T-helper 2 cell treated with Interferon-gamma antibody and Interleukin-4, amounts not matched to agents 100 ng/mL and 5 ng/mL, for 36 hours (primary cell): ENCODE measurements around the gene CAPN5. TPM values are rescaled to one million over a fixed set of nuclear protein-coding genes. Genes with fewer than 3 reads are reported as not detected.

ENCODE experiments used
- intact Hi-C: fragments of 100-400 bp; cut with micrococcal nuclease; formaldehyde crosslinking; loops from one replicate; pipeline ENCODE4 v1.15.1; 2023
- total RNA-seq: library from RNA; stranded (reverse); gene quantifications from 2 replicates; pipeline ENCODE4 v1.2.3, GENCODE V29; 2022

CAPN5 gene
- total RNA-seq, 1 donor from 2014 or later: 0.80 TPM

DNA sequence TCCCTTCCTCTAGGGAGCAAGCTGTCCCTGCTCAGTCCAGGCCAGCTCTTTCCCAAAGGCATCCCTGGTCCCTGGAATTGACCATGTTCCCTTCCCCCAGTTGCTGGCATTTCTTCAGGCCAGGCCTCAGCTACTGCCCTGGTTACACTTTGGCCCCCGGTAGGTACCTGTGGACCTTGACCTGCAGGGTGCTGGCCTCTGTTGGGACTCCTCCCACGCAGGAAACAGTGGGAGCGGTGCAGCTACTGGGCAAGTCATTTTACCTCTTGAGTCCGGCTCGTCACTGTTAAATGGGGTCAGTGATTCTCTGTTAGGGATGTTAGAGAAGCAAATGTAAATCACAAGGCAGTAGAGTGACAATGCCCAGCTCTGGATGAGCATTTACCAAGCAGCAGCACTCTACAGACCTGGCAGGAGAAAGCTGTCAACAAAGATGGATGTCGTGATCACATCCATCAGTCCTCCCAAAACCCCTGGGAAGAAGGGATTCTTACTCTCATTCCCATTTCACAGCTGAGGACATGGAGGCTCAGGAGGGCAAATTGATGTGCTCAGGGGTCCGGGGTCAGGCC is 78.2 kb downstream of the CAPN5 start:
- intact Hi-C loops: no loop called here

DNA sequence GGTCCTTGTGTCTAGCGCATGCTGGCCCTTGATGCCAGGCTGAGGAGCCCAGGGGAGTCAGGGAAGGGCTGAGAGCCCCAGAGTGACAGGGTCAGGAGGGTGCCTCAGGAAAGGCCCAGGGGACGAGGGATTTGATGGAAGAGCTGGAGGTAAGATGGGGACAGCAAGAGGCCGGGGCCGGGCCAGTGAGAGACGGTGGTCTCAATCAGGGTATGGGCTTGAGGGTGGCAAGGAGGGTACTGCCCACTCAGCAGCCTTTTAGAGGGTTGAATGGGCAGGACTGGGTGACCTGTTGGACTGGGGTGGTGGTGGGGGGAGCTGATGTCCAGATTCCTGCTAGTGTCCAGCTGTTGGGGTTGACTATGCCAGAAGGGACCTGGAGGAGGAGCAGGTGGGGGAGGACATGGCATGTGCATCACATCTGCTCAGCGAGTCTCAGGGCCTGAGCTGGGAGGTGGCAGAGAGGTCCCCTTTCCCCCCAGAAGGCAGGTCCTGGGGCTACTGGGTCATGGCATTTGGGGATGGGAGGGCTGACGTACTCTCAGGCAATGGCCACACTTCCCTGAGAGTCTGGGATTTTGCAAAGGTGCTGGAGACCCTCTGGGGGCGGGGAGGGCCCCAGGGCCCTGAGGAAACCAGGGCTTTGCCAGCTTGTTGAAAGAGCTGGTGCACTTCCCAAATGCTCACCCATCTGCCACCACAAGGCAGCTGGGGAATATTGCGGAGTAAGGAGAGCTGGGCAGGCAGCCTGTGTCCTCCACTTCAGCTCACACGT is 79.7 kb downstream of the CAPN5 start:
- intact Hi-C loops: no loop called here

DNA sequence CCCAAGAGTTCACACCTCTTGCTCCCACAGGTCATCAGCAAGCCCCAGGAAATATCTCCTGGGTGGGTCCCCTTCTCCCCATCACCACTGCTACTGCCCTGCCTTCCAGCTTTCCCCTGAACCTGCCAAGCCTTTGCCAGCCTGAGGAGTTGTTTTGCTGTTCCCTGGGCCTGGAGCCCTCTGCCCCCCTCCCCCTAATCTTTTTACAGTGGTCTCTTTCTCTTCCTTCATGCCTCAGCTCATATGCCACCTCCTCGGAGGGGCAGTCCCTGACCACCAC is 80.2 kb downstream of the CAPN5 start:
- intact Hi-C loops: no loop called here

DNA sequence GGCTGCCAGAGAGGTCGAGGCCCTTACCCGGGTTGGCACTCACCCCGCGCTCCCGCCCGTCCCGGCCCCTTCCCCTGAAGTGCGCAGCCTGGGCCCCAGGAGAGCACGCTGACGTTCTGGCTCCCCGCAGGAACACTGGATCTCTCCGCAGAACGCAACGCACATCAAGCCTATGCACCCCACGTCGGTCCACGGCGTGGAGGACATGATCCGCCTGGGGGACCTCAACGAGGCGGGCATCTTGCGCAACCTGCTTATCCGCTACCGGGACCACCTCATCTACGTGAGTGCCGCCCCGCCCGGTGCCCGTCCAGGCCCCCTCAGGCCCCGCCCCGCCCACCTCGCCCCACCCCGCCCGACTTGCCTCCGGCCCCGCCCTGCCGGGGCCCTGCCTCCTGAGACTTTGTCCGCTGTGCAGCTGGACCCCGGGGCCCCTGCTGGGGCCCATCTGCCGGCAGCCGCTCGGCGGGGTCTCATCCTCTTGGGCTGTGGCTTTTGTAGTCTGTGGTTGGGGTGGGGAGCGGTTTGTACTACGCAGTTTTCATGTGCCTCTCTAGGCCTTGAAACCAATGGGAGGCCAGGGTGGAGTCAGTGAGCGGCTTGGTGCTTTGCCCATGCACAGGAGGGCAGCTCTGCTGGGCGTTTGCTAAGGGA is 81.0 kb downstream of the CAPN5 start:
- intact Hi-C loops: no loop called here

DNA sequence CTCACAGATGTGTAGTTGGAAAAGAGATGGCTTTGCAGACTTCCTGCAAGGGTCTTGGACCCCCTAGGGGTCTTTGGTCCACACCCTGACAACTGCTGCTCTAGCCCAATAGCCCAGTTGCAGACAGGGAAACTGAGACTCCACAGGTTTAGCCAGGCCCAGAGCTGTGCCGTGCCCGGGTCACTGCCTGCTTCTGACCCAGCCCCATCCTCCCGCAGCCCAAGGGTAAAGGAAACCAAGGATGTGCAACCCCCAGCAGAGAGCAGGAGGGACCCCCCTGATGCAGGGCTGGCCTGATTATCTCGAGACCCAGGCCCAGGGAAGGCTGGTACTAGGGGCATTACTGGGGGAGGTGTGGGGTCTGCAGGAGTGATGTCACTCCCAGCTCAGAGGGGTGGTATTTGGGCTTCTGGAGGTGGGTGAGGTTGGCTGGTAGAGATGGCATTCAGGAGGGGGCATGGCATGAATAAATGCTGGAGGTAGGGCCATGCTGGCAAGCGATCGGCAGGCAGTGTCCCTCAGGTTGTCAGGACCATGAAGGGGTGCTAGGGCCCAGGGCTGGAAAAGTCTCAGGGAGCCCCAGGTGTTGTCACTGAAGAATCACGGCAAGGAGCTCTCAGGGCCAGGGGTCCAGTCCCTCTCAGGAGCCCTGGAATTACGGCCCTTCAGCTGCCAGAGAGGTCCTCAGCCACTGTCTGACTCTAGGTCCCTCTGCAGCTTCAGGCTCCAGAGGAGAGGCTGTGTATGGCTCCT is 82.4 kb downstream of the CAPN5 start:
- intact Hi-C loops: no loop called here

DNA sequence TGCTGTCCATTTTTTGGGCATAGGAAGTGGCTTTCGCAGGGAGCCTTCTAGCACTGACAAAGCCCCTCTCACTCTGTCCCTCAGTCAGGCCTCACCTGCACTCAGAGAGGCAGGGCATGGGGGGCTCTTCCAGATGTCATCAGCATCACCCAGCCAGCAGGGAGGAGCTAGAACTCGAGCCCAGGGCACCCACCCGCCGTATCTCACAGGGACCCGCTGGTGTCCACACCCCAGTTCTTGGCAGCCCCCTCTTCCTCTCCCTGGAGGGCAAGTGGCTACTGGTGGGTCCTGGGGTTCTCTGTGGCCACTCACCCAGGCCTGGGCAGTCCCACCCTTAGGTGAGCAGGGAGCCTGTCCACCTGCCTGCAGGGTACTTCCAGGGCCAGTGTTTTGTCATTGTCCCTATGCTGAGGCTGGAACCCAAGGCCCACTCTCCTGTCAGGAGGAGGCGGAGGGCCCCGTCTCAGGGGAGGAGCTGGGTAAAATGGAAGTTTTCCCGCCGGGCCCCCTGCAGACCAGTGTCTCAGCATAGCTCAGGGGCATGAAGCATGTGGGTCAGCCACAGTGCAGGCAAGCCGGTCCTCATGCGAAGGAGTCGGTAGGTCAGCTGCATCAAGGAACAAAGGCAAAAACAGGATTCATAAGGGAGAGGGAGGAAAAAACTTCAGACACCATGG is 83.1 kb downstream of the CAPN5 start:
- intact Hi-C loops: no loop called here

DNA sequence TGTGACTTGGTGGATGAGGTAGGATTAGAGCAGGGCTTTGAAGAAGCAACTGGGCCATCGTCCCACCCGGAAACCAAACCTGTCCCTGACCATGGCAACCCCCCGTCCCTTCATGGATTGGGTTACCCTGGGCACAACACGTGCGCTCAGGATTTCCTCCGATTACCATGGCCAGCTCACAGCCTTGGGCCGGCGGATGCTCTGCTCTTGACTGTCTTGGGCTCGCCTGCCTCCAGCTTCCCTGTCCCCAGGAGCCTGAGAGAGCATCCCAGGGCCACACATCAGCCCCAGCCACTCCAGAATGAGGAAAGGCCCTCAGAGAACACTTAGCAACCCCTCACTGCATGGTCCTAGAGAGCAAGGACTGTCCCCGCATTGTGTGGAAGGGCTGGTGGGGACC is 84.1 kb downstream of the CAPN5 start:
- intact Hi-C loops: no loop called here

DNA sequence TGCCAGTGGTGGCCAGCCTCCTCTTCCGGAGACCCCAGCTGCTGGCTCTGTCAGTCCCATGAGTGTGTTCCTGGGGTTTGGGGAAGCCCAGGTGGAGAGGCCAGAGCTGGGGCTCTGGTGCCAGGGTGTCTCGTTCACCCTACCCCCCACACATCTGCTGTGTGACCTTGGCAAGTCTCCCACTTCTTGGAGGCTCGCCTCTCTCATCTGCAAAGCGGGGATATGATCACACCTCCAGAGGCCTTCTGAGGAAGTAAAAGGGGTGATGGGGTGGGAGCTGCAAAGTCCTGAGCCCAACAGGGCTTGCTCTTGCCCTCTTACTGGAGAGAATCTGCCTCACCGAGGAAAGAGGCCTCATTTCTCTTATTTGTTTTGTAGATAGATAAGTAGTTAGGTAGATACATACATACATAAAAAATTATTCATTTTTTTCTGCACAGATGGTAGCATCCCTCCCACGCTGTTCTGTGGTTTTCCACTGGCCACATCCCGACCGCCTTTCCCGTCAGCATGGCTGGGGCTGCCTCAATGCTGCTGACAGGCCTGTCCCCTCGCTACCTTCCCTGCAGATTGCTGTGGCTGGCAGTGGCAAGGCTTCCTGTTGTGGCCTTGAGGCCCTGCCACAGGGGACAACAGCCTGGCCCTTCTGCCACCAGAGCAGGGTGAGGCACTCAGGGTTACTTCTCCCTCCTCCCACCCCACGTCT is 85.2 kb downstream of the CAPN5 start:
- intact Hi-C loops: no loop called here

DNA sequence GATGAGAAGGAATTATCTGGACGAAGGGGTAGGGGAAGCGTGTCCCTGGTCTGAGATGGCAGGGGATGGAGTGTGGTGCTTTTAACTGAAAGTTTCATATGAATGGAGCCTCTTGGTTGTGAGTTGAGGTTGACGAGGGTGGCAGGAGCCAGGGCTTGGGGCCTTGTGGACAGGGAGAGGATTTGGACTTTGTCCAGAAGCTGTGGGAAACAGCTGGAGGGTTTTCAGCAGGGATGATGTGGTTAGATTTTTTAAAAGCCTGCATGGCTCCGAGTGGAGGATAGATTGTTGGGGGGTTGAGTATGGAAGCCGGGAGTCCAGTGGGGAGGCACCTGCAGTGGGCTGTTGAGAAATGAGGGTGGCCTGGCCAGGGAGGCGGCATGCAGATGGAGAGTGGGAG is 86.1 kb downstream of the CAPN5 start:
- intact Hi-C loops: no loop called here

DNA sequence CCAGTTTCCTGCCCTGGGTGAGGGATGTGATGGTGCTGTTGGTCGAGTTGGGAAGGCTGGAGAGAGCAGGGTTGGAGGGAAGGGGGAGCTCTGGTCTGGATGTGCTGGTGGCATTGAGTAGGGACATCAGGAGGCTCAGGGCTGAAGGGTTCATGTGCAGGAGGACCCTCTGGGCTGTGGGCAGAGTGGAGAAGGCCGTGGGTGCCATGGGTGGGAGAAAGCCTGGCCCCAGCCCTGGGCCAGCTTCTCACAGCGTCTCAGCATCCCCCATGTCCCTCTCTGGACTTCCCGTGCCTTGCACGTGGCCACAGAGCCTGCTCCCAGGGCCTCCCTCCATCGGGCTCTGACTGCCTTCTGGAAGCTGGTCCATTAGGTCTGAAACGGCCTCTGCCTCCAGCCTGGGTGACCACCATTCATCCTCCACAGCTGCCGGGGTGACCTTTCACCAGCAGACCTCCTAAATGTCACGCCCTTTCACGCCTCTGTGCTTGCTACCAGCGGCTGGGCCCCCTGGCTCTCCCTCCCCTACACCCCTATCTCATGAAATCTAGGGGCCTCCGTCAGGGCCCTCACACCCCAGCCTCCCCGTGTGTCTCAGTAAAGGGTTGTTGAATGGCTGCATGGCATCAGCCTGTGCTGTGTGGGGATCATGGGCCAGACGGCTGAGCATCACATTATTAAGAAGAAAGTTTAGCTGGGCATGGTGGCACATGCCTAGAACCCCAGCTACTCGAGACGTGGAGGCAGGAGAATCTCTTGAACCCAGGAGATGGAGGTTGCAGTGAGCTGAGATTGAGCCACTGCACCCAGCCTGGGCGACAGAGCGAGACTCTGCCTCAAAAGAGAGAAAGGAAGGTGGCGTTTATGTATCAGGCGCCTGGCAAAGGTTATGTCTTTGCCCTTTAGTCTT is 86.8 kb downstream of the CAPN5 start:
- intact Hi-C loops: no loop called here

DNA sequence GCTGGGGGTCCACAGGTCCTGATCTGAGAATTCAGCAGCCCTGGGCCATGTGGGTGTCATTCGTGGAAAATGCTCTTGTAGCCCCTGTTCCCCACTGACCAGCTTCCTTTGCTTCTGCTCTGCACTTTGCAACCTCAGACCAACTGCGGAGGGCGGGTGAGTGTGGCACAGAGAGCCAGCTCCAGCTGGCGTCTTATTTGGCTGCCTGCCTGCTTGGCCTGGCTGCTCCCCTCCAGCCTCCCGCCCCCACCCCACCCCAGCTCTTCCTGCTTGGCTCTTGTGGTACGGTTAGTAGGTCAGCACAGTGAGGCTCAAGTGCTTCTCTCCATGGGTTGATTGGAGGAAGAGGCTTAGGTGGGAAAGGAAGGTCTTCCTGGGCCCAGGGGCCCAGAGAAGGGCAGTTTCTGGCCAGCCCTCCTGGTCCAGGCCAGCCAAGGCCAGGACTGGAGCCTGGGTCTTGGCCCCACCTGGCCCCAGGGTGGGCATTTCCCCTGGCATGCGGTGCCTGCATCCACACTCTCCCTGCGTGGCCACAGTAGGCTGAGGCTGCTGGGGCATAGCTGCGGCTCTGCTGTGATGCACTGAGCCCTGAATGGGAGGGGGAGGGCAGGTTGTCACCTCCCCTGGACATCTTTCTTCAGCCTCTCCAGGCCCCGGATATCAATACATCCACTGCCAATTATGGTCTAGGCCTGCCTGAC is 87.8 kb downstream of the CAPN5 start:
- intact Hi-C loops: no loop called here

DNA sequence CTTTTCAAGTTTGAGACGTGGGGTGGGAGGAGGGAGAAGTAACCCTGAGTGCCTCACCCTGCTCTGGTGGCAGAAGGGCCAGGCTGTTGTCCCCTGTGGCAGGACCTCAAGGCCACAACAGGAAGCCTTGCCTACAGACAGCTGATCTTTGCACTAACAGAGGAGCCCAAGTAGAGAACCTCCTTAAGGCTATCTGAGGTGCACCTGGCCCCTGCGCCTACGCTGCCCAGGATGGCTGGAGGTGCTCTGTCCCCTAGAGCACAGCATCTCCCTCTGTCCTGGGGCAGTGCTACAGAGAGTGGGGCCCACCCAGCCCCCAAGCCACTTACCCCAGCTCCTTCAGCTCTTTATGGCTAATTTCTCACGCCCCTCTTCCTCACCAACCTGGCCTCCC is 88.3 kb downstream of the CAPN5 start:
- intact Hi-C loops: no loop called here

DNA sequence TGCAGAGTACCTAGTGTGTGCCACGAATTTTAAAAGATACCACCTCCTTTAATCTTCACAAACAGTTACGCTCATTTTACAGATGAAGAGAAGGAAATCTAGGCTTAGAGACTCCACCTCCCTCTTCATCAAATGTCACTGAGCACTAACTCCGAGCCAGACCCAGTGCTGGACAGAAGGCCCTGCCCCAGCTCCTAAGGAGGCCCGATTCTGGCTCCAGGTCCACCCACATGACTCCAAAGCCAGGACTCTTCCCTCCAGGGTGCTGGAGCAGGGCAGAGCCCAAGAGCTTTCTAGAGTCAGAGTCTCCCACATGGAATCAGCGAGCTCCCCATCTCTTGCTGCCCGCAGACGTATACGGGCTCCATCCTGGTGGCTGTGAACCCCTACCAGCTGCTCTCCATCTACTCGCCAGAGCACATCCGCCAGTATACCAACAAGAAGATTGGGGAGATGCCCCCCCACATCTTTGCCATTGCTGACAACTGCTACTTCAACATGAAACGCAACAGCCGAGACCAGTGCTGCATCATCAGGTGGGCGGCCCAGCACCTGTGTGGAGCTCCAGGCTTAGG is 88.9 kb downstream of the CAPN5 start:
- intact Hi-C loops: no loop called here

DNA sequence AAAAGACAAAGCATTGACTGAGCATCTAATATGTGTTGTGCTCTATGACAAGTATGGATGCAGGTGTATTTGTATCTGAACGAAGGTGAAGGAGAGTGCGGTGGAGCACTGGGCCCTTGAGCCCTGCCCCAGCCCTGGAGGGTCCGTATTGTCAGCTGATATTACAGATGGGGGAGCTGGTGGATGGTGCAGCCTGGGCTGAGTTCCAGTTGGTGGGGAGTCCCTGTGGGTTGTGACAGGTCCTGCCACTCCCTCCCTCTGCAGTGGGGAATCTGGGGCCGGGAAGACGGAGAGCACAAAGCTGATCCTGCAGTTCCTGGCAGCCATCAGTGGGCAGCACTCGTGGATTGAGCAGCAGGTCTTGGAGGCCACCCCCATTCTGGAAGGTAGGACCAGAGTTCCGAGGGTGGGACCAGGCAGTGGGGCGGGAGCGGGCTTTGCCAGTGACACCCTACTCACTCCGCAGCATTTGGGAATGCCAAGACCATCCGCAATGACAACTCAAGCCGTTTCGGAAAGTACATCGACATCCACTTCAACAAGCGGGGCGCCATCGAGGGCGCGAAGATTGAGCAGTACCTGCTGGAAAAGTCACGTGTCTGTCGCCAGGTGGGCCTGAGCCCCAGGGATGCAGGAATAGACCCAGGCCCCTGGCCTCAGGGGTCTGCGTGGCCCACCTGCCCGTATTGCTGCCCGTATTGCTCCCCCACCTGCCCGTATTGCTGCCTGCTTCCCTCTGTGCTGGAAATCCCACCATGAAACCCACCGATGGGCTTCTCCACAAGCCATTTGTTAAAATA is 89.8 kb downstream of the CAPN5 start:
- intact Hi-C loops: no loop called here

DNA sequence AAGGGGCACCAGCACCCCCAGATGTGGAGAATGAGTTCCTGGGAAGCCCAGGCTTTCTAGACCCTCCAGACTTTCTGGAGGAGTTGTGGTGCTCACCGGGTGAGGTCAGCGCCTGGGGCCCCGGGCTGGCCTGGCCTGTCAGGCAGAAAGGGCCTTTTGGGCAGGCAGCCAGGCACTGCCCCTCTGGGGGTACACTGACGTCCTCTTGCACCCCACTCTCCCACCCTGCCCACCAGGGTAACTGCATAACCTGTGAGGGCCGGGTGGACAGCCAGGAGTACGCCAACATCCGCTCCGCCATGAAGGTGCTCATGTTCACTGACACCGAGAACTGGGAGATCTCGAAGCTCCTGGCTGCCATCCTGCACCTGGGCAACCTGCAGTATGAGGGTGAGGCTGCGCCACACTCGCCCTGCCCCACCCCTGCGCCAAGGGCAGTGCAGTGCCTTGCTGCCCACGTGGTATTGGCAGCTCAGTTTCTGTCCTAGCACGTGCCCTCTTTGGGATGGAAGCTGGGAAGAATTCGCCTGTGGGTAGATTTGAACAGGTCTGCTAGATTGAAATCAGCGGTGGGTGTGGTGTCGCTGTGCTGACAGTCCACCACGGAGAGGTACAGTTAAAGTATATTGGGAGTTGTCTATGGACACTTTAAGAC is 91.4 kb downstream of the CAPN5 start:
- intact Hi-C loops: no loop called here

DNA sequence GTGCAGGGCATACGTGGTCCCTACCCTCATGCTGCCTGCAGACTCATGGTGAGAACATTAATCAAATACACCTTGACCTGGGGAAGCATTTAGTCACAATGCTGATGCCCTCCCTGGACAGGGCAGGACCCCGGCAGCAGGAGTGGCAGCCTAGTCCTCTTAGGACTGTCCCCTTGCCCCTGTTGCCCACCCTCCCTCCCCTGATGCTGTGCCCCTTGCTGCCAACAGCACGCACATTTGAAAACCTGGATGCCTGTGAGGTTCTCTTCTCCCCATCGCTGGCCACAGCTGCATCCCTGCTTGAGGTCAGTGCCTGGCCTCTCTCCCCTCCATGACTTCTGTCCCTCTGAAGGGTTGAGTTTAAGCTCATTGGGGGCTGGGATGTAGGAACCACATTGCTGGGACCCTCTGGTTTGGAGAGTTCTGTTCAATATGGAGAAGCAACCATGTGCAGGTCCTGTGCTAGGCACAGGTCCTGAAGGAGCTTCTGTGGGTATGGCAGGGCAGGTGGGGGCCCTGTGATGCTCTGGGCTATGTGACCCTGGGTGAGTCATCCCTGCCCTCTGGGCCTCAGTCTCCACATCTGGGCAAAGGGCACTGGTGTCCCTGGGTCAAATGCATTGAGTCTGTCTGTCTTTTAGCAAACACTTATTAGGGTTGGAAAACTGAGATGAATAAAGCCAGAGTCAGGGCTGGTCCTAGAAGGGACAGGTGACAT is 92.6 kb downstream of the CAPN5 start:
- intact Hi-C loops: no loop called here

DNA sequence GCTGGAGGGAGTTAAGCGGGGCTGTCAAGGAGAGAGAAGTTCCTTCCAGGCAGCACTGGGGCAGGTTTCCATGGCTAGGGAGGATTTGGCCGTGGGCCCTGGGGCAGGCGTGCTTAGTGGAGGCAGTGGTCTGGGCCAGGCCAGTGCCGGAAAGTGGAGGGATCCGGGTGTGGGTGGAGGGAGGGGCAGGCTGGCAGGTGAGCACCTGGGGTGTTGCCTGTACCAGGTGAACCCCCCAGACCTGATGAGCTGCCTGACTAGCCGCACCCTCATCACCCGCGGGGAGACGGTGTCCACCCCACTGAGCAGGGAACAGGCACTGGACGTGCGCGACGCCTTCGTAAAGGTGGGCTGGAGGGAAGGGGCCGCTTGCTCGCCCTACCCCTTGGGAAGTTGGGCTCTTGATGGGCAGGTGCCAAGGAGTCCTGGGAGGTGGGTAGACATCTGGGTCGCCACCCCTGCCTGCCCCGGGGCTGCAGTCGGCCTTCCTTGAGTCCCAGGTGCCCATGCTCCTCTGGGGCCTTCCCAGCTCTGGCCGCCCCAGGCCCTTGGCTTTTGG is 93.2 kb downstream of the CAPN5 start:
- intact Hi-C loops: no loop called here
